Measurements from ENCODE around the gene HSD11B1L.

HSD11B1L gene

GRCh38 chr19:5644037-5644436, 36.8 kb upstream of the HSD11B1L start:
- TF ChIP-seq TAF1 (IDR thresholded peaks at IDR 0.05; ENCODE audit: borderline replicate concordance, insufficient read depth, low read length) (no peak), POLR2AphosphoS5 (IDR thresholded peaks at IDR 0.05; ENCODE audit: low read depth, low read length) (no peak), SIN3A (IDR thresholded peaks at IDR 0.05; ENCODE audit: borderline replicate concordance, insufficient read depth, low read length) (no peak), REST (IDR thresholded peaks at IDR 0.05; ENCODE audit: insufficient read depth in 1 of 2, low read depth in 2 of 2, low read length in 2 of 2) (no peak), FOXP2 (optimal IDR thresholded peaks at IDR 0.05; ENCODE audit: borderline replicate concordance, extremely low read depth, extremely low read length, insufficient read depth) (no peak)

DNA sequence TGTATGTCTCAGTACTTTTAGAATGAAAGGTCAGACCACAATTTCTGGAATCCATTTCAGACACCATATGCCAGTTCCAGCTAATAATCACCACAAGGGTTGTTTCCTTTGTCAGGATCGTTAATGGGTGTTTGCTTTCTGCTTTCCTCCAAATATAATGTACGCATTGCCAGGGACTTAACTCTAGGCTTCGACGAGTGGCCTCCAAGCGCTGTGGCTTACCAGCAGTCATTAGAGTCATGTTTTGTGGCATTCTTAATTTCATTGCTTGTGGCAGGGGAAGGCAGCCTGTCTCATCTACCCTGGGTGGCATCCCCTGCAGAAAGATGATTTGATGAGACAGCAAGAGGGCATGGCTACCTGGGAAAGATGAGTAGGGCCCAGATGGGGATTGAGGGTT, 35.4 kb upstream of the HSD11B1L start:
- no peak for TF ChIP-seq FOXP2 (optimal IDR thresholded peaks at IDR 0.05; ENCODE audit: borderline replicate concordance, extremely low read depth, extremely low read length, insufficient read depth)
- TF ChIP-seq POLR2AphosphoS5 (IDR thresholded peaks at IDR 0.05; ENCODE audit: low read depth, low read length): no peak
- no peak for TF ChIP-seq REST (IDR thresholded peaks at IDR 0.05; ENCODE audit: insufficient read depth in 1 of 2, low read depth in 2 of 2, low read length in 2 of 2)
- TF ChIP-seq SIN3A (IDR thresholded peaks at IDR 0.05; ENCODE audit: borderline replicate concordance, insufficient read depth, low read length): no peak
- TF ChIP-seq TAF1 (IDR thresholded peaks at IDR 0.05; ENCODE audit: borderline replicate concordance, insufficient read depth, low read length): no peak

DNA sequence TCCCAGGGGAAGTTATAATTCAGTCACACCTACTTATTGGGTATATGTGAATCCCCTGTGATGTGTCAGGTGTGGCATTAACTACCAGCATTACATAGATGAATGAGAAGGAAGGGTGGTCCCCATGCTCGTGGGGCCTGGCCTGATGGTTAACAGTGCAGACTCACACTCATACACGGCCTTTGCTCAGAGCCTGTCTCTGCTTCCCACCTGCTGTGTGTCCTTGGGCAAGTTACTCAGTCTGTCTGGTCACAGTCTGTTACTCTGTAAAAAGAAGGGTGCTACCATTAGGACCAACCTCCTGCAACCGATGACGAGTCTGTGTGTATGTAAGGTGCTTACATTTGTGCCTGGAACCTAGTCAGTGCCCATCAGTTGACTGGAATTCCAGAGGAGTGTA, 34.1 kb upstream of the HSD11B1L start:
- TF ChIP-seq FOXP2 (optimal IDR thresholded peaks at IDR 0.05; ENCODE audit: borderline replicate concordance, extremely low read depth, extremely low read length, insufficient read depth): no peak
- no peak for TF ChIP-seq TAF1 (IDR thresholded peaks at IDR 0.05; ENCODE audit: borderline replicate concordance, insufficient read depth, low read length)
- no peak for TF ChIP-seq SIN3A (IDR thresholded peaks at IDR 0.05; ENCODE audit: borderline replicate concordance, insufficient read depth, low read length)
- no peak for TF ChIP-seq REST (IDR thresholded peaks at IDR 0.05; ENCODE audit: insufficient read depth in 1 of 2, low read depth in 2 of 2, low read length in 2 of 2)
- TF ChIP-seq POLR2AphosphoS5 (IDR thresholded peaks at IDR 0.05; ENCODE audit: low read depth, low read length): no peak

DNA sequence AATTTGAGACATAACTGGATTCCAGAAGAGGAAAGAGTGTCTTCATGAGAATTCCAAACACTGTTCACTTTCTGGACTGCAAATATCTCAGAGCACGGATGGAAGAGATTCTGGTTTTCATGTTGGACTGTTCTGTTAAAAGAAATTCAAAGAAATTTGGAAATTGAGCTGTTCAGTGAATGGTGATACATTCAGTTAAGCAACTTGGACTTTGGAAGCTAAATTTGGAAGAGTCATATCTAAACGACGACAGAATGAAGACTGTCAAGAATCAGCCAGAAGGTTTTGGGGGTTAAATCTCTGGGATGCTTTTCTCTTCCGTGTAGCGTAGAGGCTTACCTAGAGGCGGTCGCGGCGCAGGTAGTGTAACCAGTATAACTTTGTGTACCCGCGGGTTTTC, 32.4 kb upstream of the HSD11B1L start:
- no peak for TF ChIP-seq FOXP2 (optimal IDR thresholded peaks at IDR 0.05; ENCODE audit: borderline replicate concordance, extremely low read depth, extremely low read length, insufficient read depth)
- no peak for TF ChIP-seq REST (IDR thresholded peaks at IDR 0.05; ENCODE audit: insufficient read depth in 1 of 2, low read depth in 2 of 2, low read length in 2 of 2)
- no peak for TF ChIP-seq POLR2AphosphoS5 (IDR thresholded peaks at IDR 0.05; ENCODE audit: low read depth, low read length)
- no peak for TF ChIP-seq SIN3A (IDR thresholded peaks at IDR 0.05; ENCODE audit: borderline replicate concordance, insufficient read depth, low read length)
- TF ChIP-seq TAF1 (IDR thresholded peaks at IDR 0.05; ENCODE audit: borderline replicate concordance, insufficient read depth, low read length): no peak

GRCh38 chr19:5651361-5651760, 29.5 kb upstream of the HSD11B1L start:
- TF ChIP-seq REST (IDR thresholded peaks at IDR 0.05; ENCODE audit: insufficient read depth in 1 of 2, low read depth in 2 of 2, low read length in 2 of 2) (no peak), POLR2AphosphoS5 (IDR thresholded peaks at IDR 0.05; ENCODE audit: low read depth, low read length) (no peak), FOXP2 (optimal IDR thresholded peaks at IDR 0.05; ENCODE audit: borderline replicate concordance, extremely low read depth, extremely low read length, insufficient read depth) (no peak), TAF1 (IDR thresholded peaks at IDR 0.05; ENCODE audit: borderline replicate concordance, insufficient read depth, low read length) (no peak), SIN3A (IDR thresholded peaks at IDR 0.05; ENCODE audit: borderline replicate concordance, insufficient read depth, low read length) (no peak)
